Measurements from ENCODE around the gene DISP2.

DISP2 gene

DNA sequence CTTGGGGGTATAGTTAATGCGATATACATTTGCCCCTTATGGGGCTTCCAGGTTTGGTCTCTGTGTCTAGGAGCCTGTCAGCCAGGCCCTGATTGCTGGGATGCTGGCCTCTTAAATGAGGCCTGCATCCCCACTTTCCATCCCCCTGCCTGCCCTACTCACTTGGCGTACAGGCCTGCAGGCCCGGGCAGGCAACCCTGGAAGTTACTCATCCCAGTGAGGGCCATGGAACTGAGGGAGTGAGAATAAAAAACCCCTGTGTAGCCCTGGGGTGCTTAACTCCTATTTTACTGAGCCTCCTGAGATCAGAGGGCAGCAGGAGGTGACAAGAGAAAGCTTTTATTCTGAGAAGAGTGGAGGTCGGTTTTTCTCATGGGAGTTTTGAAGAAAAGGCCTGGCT is 2.0 kb downstream of the DISP2 start:
- no peaks in the 10 kb centered on the region for H3K27me3 ChIP-seq (ENCODE audit: insufficient read depth, low read length, poor library complexity)
- no peak overlapping the region for H3K4me3 ChIP-seq (ENCODE audit: low read depth in 1 of 2, low read length in 2 of 2)
- no peak overlapping the region for H3K4me2 ChIP-seq (ENCODE audit: insufficient read depth, low read length)
- H3K36me3 ChIP-seq (ENCODE audit: insufficient read depth, low read length): no peaks in the 10 kb centered on the region
- H2AFZ ChIP-seq (ENCODE audit: low read depth, low read length): no peak overlapping the region
- H3K9me3 ChIP-seq (ENCODE audit: insufficient read depth, low read length, severe bottlenecking): no peaks in the 10 kb centered on the region
- TF ChIP-seq EZH2 (IDR thresholded peaks at IDR 0.05; ENCODE audit: borderline replicate concordance, low read depth, low read length, severe bottlenecking) (no peak), CTCF (IDR thresholded peaks at IDR 0.05; ENCODE audit: borderline replicate concordance, extremely low read depth, low read length, poor library complexity, severe bottlenecking) (no peak)
- H3K79me2 ChIP-seq (ENCODE audit: insufficient read depth, low read length): no peaks in the 10 kb centered on the region
- H3K4me1 ChIP-seq (ENCODE audit: insufficient read depth, low read length): peaks cover 19% of the 10 kb centered on the region
- H4K20me1 ChIP-seq (ENCODE audit: insufficient read depth, low read length): no peaks in the 10 kb centered on the region
- H3K9ac ChIP-seq (ENCODE audit: low read depth, low read length): no peak overlapping the region
- DNase-seq (no peak), ATAC-seq (ENCODE audit: insufficient read depth, low read depth) (no peak)
- no peak overlapping the region for H3K27ac ChIP-seq (ENCODE audit: low read length)

DNA sequence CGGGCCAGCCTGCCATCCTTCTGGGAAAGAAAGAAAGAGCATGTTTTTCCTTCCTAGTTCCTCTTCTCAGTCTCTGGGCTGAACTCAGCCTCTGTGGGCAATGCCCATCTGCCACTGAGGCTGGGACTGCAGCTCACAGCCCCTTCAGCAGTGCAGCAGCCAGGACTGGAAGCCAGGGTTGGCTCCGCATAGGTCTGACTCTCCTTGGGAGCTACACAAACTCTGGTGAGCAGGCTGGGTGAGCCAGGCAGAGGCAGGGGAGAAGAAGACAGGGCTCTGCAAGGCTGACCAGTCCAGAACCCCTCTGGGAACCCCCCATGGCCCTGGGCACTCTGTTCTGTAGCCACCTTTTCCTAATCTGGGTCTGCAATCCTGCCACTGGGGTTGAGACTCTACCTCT is 3.6 kb downstream of the DISP2 start:
- H3K4me2 ChIP-seq (ENCODE audit: insufficient read depth, low read length): no peak overlapping the region
- DNase-seq (no peak), ATAC-seq (ENCODE audit: insufficient read depth, low read depth) (no peak)
- no peaks in the 10 kb centered on the region for H3K9me3 ChIP-seq (ENCODE audit: insufficient read depth, low read length, severe bottlenecking)
- TF ChIP-seq EZH2 (IDR thresholded peaks at IDR 0.05; ENCODE audit: borderline replicate concordance, low read depth, low read length, severe bottlenecking) (no peak), CTCF (IDR thresholded peaks at IDR 0.05; ENCODE audit: borderline replicate concordance, extremely low read depth, low read length, poor library complexity, severe bottlenecking) (no peak)
- H3K79me2 ChIP-seq (ENCODE audit: insufficient read depth, low read length): no peaks in the 10 kb centered on the region
- no peaks in the 10 kb centered on the region for H3K36me3 ChIP-seq (ENCODE audit: insufficient read depth, low read length)
- no peak overlapping the region for H2AFZ ChIP-seq (ENCODE audit: low read depth, low read length)
- no peak overlapping the region for H3K27ac ChIP-seq (ENCODE audit: low read length)
- H4K20me1 ChIP-seq (ENCODE audit: insufficient read depth, low read length): no peaks in the 10 kb centered on the region
- H3K4me3 ChIP-seq (ENCODE audit: low read depth in 1 of 2, low read length in 2 of 2): no peak overlapping the region
- no peaks in the 10 kb centered on the region for H3K27me3 ChIP-seq (ENCODE audit: insufficient read depth, low read length, poor library complexity)
- no peak overlapping the region for H3K9ac ChIP-seq (ENCODE audit: low read depth, low read length)
- H3K4me1 ChIP-seq (ENCODE audit: insufficient read depth, low read length): peaks cover 19% of the 10 kb centered on the region

GRCh38 chr15:40363611-40364010 is 5.6 kb downstream of the DISP2 start:
- DNase-seq: no peak
- H3K27ac ChIP-seq (ENCODE audit: low read length): no peak overlapping the region

More at GRCh38 chr15:40363611-40364010, 5.6 kb downstream of the DISP2 start:
- Histone ChIP-seq H3K9me3 (ENCODE audit: insufficient read depth, low read length, severe bottlenecking) (no peaks in the 10 kb centered on the region), H3K79me2 (ENCODE audit: insufficient read depth, low read length) (no peaks in the 10 kb centered on the region), H3K9ac (ENCODE audit: low read depth, low read length) (no peak overlapping the region), H3K4me1 (ENCODE audit: insufficient read depth, low read length) (peaks cover 22% of the 10 kb centered on the region), H4K20me1 (ENCODE audit: insufficient read depth, low read length) (no peaks in the 10 kb centered on the region), H3K4me3 (ENCODE audit: low read depth in 1 of 2, low read length in 2 of 2) (no peak overlapping the region), H2AFZ (ENCODE audit: low read depth, low read length) (no peak overlapping the region), H3K36me3 (ENCODE audit: insufficient read depth, low read length) (no peaks in the 10 kb centered on the region), H3K4me2 (ENCODE audit: insufficient read depth, low read length) (no peak overlapping the region), H3K27me3 (ENCODE audit: insufficient read depth, low read length, poor library complexity) (no peaks in the 10 kb centered on the region)
- TF ChIP-seq CTCF (IDR thresholded peaks at IDR 0.05; ENCODE audit: borderline replicate concordance, extremely low read depth, low read length, poor library complexity, severe bottlenecking) (no peak), EZH2 (IDR thresholded peaks at IDR 0.05; ENCODE audit: borderline replicate concordance, low read depth, low read length, severe bottlenecking) (no peak)
- ATAC-seq (ENCODE audit: insufficient read depth, low read depth): no peak
